Measurements from ENCODE around the gene CD1E.

- no peak for TF ChIP-seq EZH2 (optimal IDR thresholded peaks at IDR 0.05; ENCODE audit: low read depth, low read length)
- no peak for TF ChIP-seq EZH2phosphoT487 (IDR thresholded peaks at IDR 0.05; ENCODE audit: low read length)
- no peak for TF ChIP-seq CTCF (IDR thresholded peaks at IDR 0.05; ENCODE audit: low read length)
Measured at GRCh38 chr1:158331481-158332150, 22.1 kb upstream of the CD1E start, which contains the start of gene CD1B.

Measured in MM.1S (cell line).